B cell (primary cell): ENCODE data around the gene RTL9.

ENCODE experiments used
- CTCF ChIP-seq: fragments of 200-600 bp; IDR thresholded peaks from one replicate; pipeline ENCODE4 v1.8.0; 2022; ENCODE audit warnings: antibody characterized with exemption, mild to moderate bottlenecking
- EZH2 ChIP-seq: IDR thresholded peaks from 2 replicates; pipeline ENCODE4 v1.6.1; 2012; ENCODE audit warnings: borderline replicate concordance, low read depth, mild to moderate bottlenecking, moderate library complexity, low read length; ENCODE audit not compliant: insufficient read depth, poor library complexity, severe bottlenecking

DNA sequence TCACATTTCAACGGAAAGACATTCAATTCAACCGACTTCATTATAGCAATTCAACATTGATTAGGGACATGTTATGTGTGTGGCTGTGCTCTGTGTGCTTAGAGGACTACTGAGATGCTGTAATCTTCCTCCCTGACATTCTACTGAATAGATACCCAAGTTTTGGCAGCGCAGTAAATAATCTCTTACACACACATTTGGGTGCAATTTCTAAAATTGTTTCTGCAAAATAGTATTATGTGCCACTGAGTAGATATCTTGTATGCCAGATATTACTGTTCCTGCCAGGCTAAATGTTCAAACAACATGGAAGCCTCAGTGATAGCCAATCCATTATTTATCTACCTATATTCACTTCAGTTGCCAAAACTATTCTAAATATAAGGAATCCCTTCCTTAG lies 41.3 kb downstream of the RTL9 start:
- TF ChIP-seq CTCF (no peak), EZH2 (no peak)
